NOMO-1 treated with DMSO at 0.1 percent for 48 hours (cell line): ENCODE measurements around the gene GALC.

Experiments
- DNase-seq: peaks from one replicate; lab custom pipeline; 2025; ENCODE audit not compliant: unreplicated experiment; lab: John Stamatoyannopoulos, UW

GALC gene

GRCh38 chr14:87960013-87960787, 32.8 kb downstream of the GALC start:
- DNase-seq = no peak

- DNase-seq = peak; percentile 12
Measured at GRCh38 chr14:87955501-87955900, 37.5 kb downstream of the GALC start.

GRCh38 chr14:87952307-87953094, 40.5 kb downstream of the GALC start:
- peak; percentile 17 for DNase-seq

GRCh38 chr14:87944987-87945604, 47.9 kb downstream of the GALC start:
- DNase-seq = peak; percentile 44

- DNase-seq = no peak
Measured at GRCh38 chr14:87940894-87941293, 52.1 kb downstream of the GALC start.

- no peak for DNase-seq
Measured at GRCh38 chr14:87940382-87940781, 52.6 kb downstream of the GALC start.

GRCh38 chr14:87935886-87936285, 57.1 kb downstream of the GALC start:
- DNase-seq = no peak

- no peak for DNase-seq
Measured at GRCh38 chr14:87935081-87935828, 57.7 kb downstream of the GALC start.

- DNase-seq = no peak
Measured at GRCh38 chr14:87934185-87934584, 58.8 kb downstream of the GALC start.

GRCh38 chr14:87916886-87917275, 76.1 kb downstream of the GALC start:
- no peak for DNase-seq

- no peak for DNase-seq
Measured at GRCh38 chr14:87916103-87916885, 76.7 kb downstream of the GALC start.

GRCh38 chr14:87908550-87908949, 84.4 kb downstream of the GALC start:
- DNase-seq = no peak

- no peak for DNase-seq
Measured at GRCh38 chr14:87901652-87902051, 91.3 kb downstream of the GALC start.

GRCh38 chr14:87901236-87901635, 91.7 kb downstream of the GALC start:
- DNase-seq = no peak

- DNase-seq = no peak
Measured at GRCh38 chr14:87899228-87899627, 93.8 kb downstream of the GALC start.

- no peak for DNase-seq
Measured at GRCh38 chr14:87898301-87898700, 94.7 kb downstream of the GALC start.

GRCh38 chr14:87896393-87897380, 96.3 kb downstream of the GALC start:
- peak; percentile 26 for DNase-seq

- no peak for DNase-seq
Measured at GRCh38 chr14:87894920-87895319, 98.1 kb downstream of the GALC start.

GRCh38 chr14:87892763-87893162, 100.2 kb downstream of the GALC start:
- DNase-seq = no peak
